GM12891 (cell line): ENCODE measurements around the gene UNCX.

Source experiments
- POLR2A ChIP-seq: IDR thresholded peaks from 2 replicates; pipeline ENCODE4 v1.6.1; 2011; ENCODE audit warnings: low read depth, low read length, control low read depth
- TAF1 ChIP-seq: IDR thresholded peaks from 2 replicates; pipeline ENCODE4 v1.6.1; 2011; ENCODE audit warnings: low read depth, low read length, control low read depth

DNA sequence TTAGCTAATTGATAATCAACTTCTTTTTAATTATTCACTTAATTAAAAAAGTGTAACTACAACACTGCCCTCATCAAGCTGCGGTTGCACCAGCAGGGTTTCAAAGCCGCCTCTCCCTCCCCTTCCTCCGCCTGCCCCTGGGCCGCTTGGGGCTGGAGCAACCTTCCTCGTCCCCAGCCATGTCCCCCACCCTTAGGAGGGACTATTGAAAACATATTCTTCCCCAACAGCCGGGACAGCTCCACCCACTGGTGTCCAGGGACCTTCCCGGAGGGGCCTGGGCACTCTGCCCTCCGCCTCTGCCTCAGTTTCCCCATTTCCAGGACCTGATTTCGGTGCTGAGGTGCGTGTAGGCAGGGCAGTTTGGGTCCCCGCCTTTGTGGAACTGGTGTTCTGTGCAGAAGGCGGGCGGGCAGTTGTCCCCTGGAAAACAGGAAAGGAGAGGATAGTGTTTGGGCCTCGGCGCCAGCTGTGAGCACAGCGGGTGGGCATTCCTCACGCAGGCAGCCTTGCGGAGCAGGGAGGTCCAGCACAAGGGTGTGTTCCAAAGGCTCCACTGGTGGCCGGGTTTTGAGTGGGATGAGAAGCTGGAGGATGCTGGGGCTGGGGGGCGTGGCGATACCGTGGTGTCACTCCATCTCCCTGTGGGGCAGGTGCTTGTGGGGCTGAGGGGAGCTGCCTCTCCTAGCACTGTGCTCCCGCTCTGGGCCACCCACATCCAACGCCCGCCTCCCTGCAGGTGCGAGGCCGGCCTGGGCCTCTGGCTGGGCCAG, 15.7 kb downstream of the UNCX start:
- TF ChIP-seq POLR2A, result no peak
- TF ChIP-seq TAF1, result no peak
